CD4-positive, alpha-beta T cell treated with Interleukin-6 at 100 ng/mL for 8 hours (primary cell): ENCODE results near the gene NFXL1.
A peak's percentile ranks its signal among the peaks of the same experiment; 100 is the strongest.

ENCODE experiments used
- DNase-seq: peaks from one replicate; pipeline ENCODE4 v3.0.0-alpha.2; 2020; ENCODE audit warnings: mixed read lengths, low spot score

The NFXL1 gene

GRCh38 chr4:47891928-47892327 is 22.5 kb downstream of the NFXL1 start:
- no peak for DNase-seq

GRCh38 chr4:47882228-47882627 is 32.2 kb downstream of the NFXL1 start:
- DNase-seq: no peak

GRCh38 chr4:47879458-47879857 is 34.9 kb downstream of the NFXL1 start:
- DNase-seq: no peak

GRCh38 chr4:47876784-47877546 is 37.4 kb downstream of the NFXL1 start:
- no peak for DNase-seq

- no peak for DNase-seq
Measured at GRCh38 chr4:47876310-47876709, 38.1 kb downstream of the NFXL1 start.

- DNase-seq: no peak
Measured at GRCh38 chr4:47873877-47874541, 40.4 kb downstream of the NFXL1 start.

GRCh38 chr4:47863486-47863885 is 50.9 kb downstream of the NFXL1 start:
- DNase-seq: no peak

GRCh38 chr4:47862297-47862696 is 52.1 kb downstream of the NFXL1 start:
- DNase-seq: no peak

- no peak for DNase-seq
Measured at GRCh38 chr4:47860305-47860704, 54.1 kb downstream of the NFXL1 start.

- no peak for DNase-seq
Measured at GRCh38 chr4:47858006-47858405, 56.4 kb downstream of the NFXL1 start.

- no peak for DNase-seq
Measured at GRCh38 chr4:47856713-47857112, 57.7 kb downstream of the NFXL1 start.

- no peak for DNase-seq
Measured at GRCh38 chr4:47855350-47855749, 59.0 kb downstream of the NFXL1 start.

GRCh38 chr4:47852136-47852535 is 62.2 kb downstream of the NFXL1 start:
- DNase-seq: no peak

- no peak for DNase-seq
Measured at GRCh38 chr4:47849466-47849865, 64.9 kb downstream of the NFXL1 start.

- DNase-seq: no peak
Measured at GRCh38 chr4:47848041-47848440, 66.3 kb downstream of the NFXL1 start.

GRCh38 chr4:47842985-47843384 is 71.4 kb downstream of the NFXL1 start:
- DNase-seq: no peak

- no peak for DNase-seq
Measured at GRCh38 chr4:47840291-47840690, 74.1 kb downstream of the NFXL1 start.

GRCh38 chr4:47839259-47839658 is 75.1 kb downstream of the NFXL1 start:
- DNase-seq: peak; percentile 30

- DNase-seq: no peak
Measured at GRCh38 chr4:47838445-47838844, 75.9 kb downstream of the NFXL1 start.

GRCh38 chr4:47837908-47838294 is 76.5 kb downstream of the NFXL1 start, which contains the start of gene CORIN:
TSS of gene CORIN (minus strand) at chr4:47838067. CDS start at chr4:47837949, 118 bp downstream.
- DNase-seq: no peak

- DNase-seq: peak; percentile 37
Measured at GRCh38 chr4:47837094-47837907, 77.1 kb downstream of the NFXL1 start.

- DNase-seq: peak; percentile 56
Measured at GRCh38 chr4:47836641-47837093, 77.7 kb downstream of the NFXL1 start.

GRCh38 chr4:47835494-47835893 is 78.9 kb downstream of the NFXL1 start:
- DNase-seq: no peak
